Measurements from ENCODE around the gene BTBD10. TPM values are rescaled to one million over a fixed set of nuclear protein-coding genes. Genes with fewer than 3 reads are reported as not detected.
A peak's percentile ranks its signal among the peaks of the same experiment; 100 is the strongest.

The BTBD10 gene
- total RNA-seq, 4 donors from 2014 or later = 13.8 to 33.3 (median 27.1) TPM

- TF ChIP-seq POLR2A (IDR thresholded peaks at IDR 0.05) = no peak
- no peak for TF ChIP-seq CTCF (IDR thresholded peaks at IDR 0.05)
- Histone ChIP-seq H3K27ac (no peak overlapping the region), H3K27me3 (no peaks in the 10 kb centered on the region), H3K36me3 (no peaks in the 10 kb centered on the region), H3K4me3 (peak overlapping the region in 1 of 4 donors; percentile 1), H3K4me1 (peaks cover 3 to 31% (median 11%) of the 10 kb centered on the region in 4 donors), H3K9me3 (no peaks in the 10 kb centered on the region)
- DNase-seq = no peak
Measured at GRCh38 chr11:13338019-13338426, 125.0 kb downstream of the BTBD10 start.

Other genes with a start within 250 kb of the BTBD10 start
- 10 to 100 TPM; 19.4 to 87.5 (median 39.7) TPM for gene BMAL1, start 185.4 kb downstream of the BTBD10 start, total RNA-seq
- not detected for gene PTH, start 32.8 kb upstream of the BTBD10 start, total RNA-seq
- gene FAR1, start 205.4 kb upstream of the BTBD10 start, total RNA-seq = 100 to 1,000 TPM in 1 of 4 donors, 10 to 100 TPM in 3; 35.2 to 125 (median 74.0) TPM

All from Peyer's patch (tissue), 4 donors.